UCSD-AML1 (cell line): Measurements from ENCODE around the gene PRRX2.

Experiments
- DNase-seq: peaks from one replicate; lab custom pipeline; 2025; ENCODE audit not compliant: unreplicated experiment; lab: John Stamatoyannopoulos, UW

PRRX2 gene

GRCh38 chr9:129702589-129703520 is 37.4 kb downstream of the PRRX2 start:
- peak; percentile 21 for DNase-seq

- DNase-seq = no peak
Observed at GRCh38 chr9:129703667-129704355, 38.4 kb downstream of the PRRX2 start.

GRCh38 chr9:129704807-129705206 is 39.4 kb downstream of the PRRX2 start:
- no peak for DNase-seq

- no peak for DNase-seq
Observed at GRCh38 chr9:129708793-129709192, 43.3 kb downstream of the PRRX2 start.

- DNase-seq = no peak
Observed at GRCh38 chr9:129709438-129710168, 44.2 kb downstream of the PRRX2 start.

- DNase-seq = no peak
Observed at GRCh38 chr9:129710169-129710453, 44.7 kb downstream of the PRRX2 start.

GRCh38 chr9:129712634-129713401 is 47.4 kb downstream of the PRRX2 start:
- DNase-seq = no peak

- DNase-seq = no peak
Observed at GRCh38 chr9:129713402-129713679, 47.9 kb downstream of the PRRX2 start.

GRCh38 chr9:129714511-129715061 is 49.1 kb downstream of the PRRX2 start:
- no peak for DNase-seq

- no peak for DNase-seq
Observed at GRCh38 chr9:129716091-129716490, 50.6 kb downstream of the PRRX2 start.

GRCh38 chr9:129717991-129718390 is 52.5 kb downstream of the PRRX2 start:
- no peak for DNase-seq

GRCh38 chr9:129718647-129719046 is 53.2 kb downstream of the PRRX2 start:
- no peak for DNase-seq

GRCh38 chr9:129719135-129719534 is 53.7 kb downstream of the PRRX2 start:
- no peak for DNase-seq

- no peak for DNase-seq
Observed at GRCh38 chr9:129720181-129720864, 54.9 kb downstream of the PRRX2 start.

GRCh38 chr9:129720865-129721545 is 55.6 kb downstream of the PRRX2 start:
- DNase-seq = no peak

GRCh38 chr9:129722913-129723312 is 57.5 kb downstream of the PRRX2 start:
- DNase-seq = no peak

- DNase-seq = no peak
Observed at GRCh38 chr9:129724456-129725190, 59.2 kb downstream of the PRRX2 start.

GRCh38 chr9:129725795-129726251 is 60.4 kb downstream of the PRRX2 start:
- DNase-seq = no peak
